Mammary epithelial cell (primary cell): Measurements from ENCODE around the gene OR2A14.

ENCODE experiments used
- CTCF ChIP-seq, 2 donors: IDR thresholded peaks in 1 of 2; conservative IDR thresholded peaks in 1 of 2; 2 replicates each; pipeline ENCODE4 v1.5.1; 2011 to 2012; ENCODE audit warnings: inconsistent platforms in 2 of 2, low read length in 2 of 2, mild to moderate bottlenecking in 2 of 2, control low read depth in 1 of 2, low read depth in 1 of 2; ENCODE audit not compliant: insufficient read depth in 1 of 2; ENCODE audit errors: extremely low read depth in 1 of 2
- EZH2 ChIP-seq: IDR thresholded peaks from 2 replicates; pipeline ENCODE4 v1.6.1; 2012; ENCODE audit warnings: low read length, inconsistent platforms, borderline replicate concordance

GRCh38 chr7:144134116-144134515, 11.1 kb downstream of the OR2A14 start:
- TF ChIP-seq CTCF (conservative IDR thresholded peaks at IDR 0.05 in 1 of 2, IDR thresholded peaks at IDR 0.05 in 1 of 2; ENCODE audit: extremely low read depth in 1 of 2, insufficient read depth in 1 of 2, low read depth in 1 of 2, low read length in 2 of 2) (no peak), EZH2 (no peak)
